Gastrocnemius medialis (tissue), 4 donors: ENCODE results near the gene RPL19.

Experiments
- POLR2A ChIP-seq, 2 donors: fragments of 450-650 bp; IDR thresholded peaks; one replicate each; pipeline ENCODE4 v1.6.1; 2017; ENCODE audit warnings: antibody characterized with exemption in 2 of 2, mild to moderate bottlenecking in 2 of 2, moderate library complexity in 2 of 2
- TF ChIP-seq, protein P1 (sequence below), 5 experiments: fragments of 450-650 bp in 3 of 5; fragments of 200-600 bp in 2 of 5; sonication (generic) in 2 of 5; IDR thresholded peaks in 4 of 5; conservative IDR thresholded peaks in 1 of 5; 1 replicate in 4 of 5; 2 replicates in 1 of 5; pipeline ENCODE4 v1.5.1; 2016 to 2019; ENCODE audit warnings: antibody characterized with exemption in 5 of 5, mild to moderate bottlenecking in 3 of 5, moderate library complexity in 3 of 5

DNA sequence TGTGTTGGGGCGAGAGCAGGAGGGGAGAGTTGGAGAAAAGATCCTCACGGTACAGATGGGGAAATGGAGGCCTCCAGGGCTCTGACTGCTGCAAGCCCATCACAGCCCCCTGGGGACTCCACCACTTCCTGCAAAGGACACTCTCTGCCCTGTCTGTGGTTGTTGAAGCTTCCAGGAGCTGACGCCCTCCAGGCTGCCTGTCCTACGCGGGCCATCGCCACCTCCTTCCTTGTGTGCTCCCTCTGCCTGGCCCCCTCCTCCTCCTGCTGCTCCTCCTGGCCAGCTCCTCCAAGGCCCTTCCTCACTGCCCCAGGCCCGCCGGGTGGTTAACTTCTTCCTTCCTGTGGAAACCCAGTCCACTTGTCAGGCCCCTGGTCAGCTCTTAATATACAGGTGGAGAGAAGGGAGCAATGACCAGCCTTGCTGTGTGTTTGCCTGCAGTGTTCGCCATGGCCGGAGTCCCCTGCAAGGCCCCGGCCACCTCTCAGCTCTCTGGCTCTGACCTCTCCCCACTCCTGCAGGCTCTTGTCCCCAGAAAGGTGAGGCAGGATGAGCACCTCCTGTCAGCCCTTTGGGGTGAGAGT, 44.0 kb downstream of the RPL19 start:
- TF ChIP-seq POLR2A (IDR thresholded peaks at IDR 0.05) = no peak
- TF ChIP-seq, protein P1, sequence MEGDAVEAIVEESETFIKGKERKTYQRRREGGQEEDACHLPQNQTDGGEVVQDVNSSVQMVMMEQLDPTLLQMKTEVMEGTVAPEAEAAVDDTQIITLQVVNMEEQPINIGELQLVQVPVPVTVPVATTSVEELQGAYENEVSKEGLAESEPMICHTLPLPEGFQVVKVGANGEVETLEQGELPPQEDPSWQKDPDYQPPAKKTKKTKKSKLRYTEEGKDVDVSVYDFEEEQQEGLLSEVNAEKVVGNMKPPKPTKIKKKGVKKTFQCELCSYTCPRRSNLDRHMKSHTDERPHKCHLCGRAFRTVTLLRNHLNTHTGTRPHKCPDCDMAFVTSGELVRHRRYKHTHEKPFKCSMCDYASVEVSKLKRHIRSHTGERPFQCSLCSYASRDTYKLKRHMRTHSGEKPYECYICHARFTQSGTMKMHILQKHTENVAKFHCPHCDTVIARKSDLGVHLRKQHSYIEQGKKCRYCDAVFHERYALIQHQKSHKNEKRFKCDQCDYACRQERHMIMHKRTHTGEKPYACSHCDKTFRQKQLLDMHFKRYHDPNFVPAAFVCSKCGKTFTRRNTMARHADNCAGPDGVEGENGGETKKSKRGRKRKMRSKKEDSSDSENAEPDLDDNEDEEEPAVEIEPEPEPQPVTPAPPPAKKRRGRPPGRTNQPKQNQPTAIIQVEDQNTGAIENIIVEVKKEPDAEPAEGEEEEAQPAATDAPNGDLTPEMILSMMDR (IDR thresholded peaks at IDR 0.05 in 4 of 5, conservative IDR thresholded peaks at IDR 0.05 in 1 of 5) = no peak
